PC-3 (cell line): Measurements from ENCODE around the gene PCBP2.

Experiments
- CTCF ChIP-seq: fragments of 300-600 bp; sonication (generic); conservative IDR thresholded peaks from 2 replicates; pipeline ENCODE4 v1.5.1; 2017; ENCODE audit warnings: antibody characterized with exemption, low read depth, mild to moderate bottlenecking, low read length
- EZH2 ChIP-seq: fragments of 300-600 bp; sonication (generic); IDR thresholded peaks from one replicate; pipeline ENCODE4 v1.6.1; 2017; ENCODE audit warnings: antibody characterized with exemption, mild to moderate bottlenecking, low read length; ENCODE audit not compliant: unreplicated experiment

GRCh38 chr12:53502983-53503728, 51.3 kb downstream of the PCBP2 start:
- TF ChIP-seq EZH2 (no peak), CTCF (no peak)
